ENCODE results near the gene GALNT10. TPM values are rescaled to one million over a fixed set of nuclear protein-coding genes. Genes with fewer than 3 reads are reported as not detected.

The GALNT10 gene
- polyA plus RNA-seq, 1 of the 3 experiments (the other 2 are of a cell fraction), result 56.3 TPM

GRCh38 chr5:154410008-154410407, 219.5 kb downstream of the GALNT10 start:
- H3K79me2 ChIP-seq (ENCODE audit: insufficient read depth), result no peaks in the 10 kb centered on the region
- no peaks in the 10 kb centered on the region for H3K9me3 ChIP-seq
- no peak for DNase-seq
- H3K4me3 ChIP-seq (ENCODE audit: low read depth in 2 of 2, low read length in 1 of 2), result no peak overlapping the region
- POLR2A ChIA-PET, result no interaction called here
- no peak for TF ChIP-seq MAX (IDR thresholded peaks at IDR 0.05; ENCODE audit: low read depth)
- no peak for TF ChIP-seq POLR2AphosphoS5 (IDR thresholded peaks at IDR 0.05; ENCODE audit: low read depth, low read length)
- no peak for TF ChIP-seq TAF1 (IDR thresholded peaks at IDR 0.05; ENCODE audit: borderline replicate concordance, low read depth, low read length)
- no peaks in the 10 kb centered on the region for H4K20me1 ChIP-seq (ENCODE audit: insufficient read depth)
- H3K27me3 ChIP-seq (ENCODE audit: insufficient read depth), result no peaks in the 10 kb centered on the region
- H3K9ac ChIP-seq, result no peak overlapping the region
- no peak overlapping the region for H3K4me2 ChIP-seq
- H3K36me3 ChIP-seq (replicated peaks in 1 of 2; ENCODE audit: control insufficient read depth in 1 of 2, insufficient read depth in 2 of 2, low read length in 1 of 2), result peaks cover 40 to 56% of the 10 kb centered on the region in 2 experiments
- H2AFZ ChIP-seq (ENCODE audit: low read depth), result no peak overlapping the region
- no peaks in the 10 kb centered on the region for H3K9me2 ChIP-seq
- H3K27ac ChIP-seq (ENCODE audit: low read depth in 2 of 2, low read length in 1 of 2), result no peak overlapping the region
- H3F3A ChIP-seq (replicated peaks; ENCODE audit: insufficient read depth), result no peaks in the 10 kb centered on the region
- CTCF ChIA-PET, result interaction anchor here (1.9 to 7.3 kb wide), 2 partner anchors 12 to 337 kb away, joined by 7 to 105 read pairs; no protein-coding TSS in a partner anchor
- H3K4me1 ChIP-seq (ENCODE audit: control insufficient read depth in 1 of 2, insufficient read depth in 2 of 2, low read depth in 1 of 2, low read length in 1 of 2), result peaks cover under 1 to 4% of the 10 kb centered on the region in 2 experiments; a peak in 1 of 4 replicates

- Histone ChIP-seq H3K4me3 (ENCODE audit: low read depth in 2 of 2, low read length in 1 of 2) (no peak overlapping the region), H3K27ac (ENCODE audit: low read depth in 2 of 2, low read length in 1 of 2) (no peak overlapping the region), H3K27me3 (ENCODE audit: insufficient read depth) (no peaks in the 10 kb centered on the region), H3K79me2 (ENCODE audit: insufficient read depth) (no peaks in the 10 kb centered on the region), H4K20me1 (ENCODE audit: insufficient read depth) (no peaks in the 10 kb centered on the region), H3K4me1 (ENCODE audit: control insufficient read depth in 1 of 2, insufficient read depth in 2 of 2, low read depth in 1 of 2, low read length in 1 of 2) (no peaks in the 10 kb centered on the region), H3F3A (replicated peaks; ENCODE audit: insufficient read depth) (no peaks in the 10 kb centered on the region), H2AFZ (ENCODE audit: low read depth) (no peak overlapping the region), H3K36me3 (replicated peaks in 1 of 2; ENCODE audit: control insufficient read depth in 1 of 2, insufficient read depth in 2 of 2, low read length in 1 of 2) (peaks cover 48 to 56% of the 10 kb centered on the region in 2 experiments), H3K9me3 (no peaks in the 10 kb centered on the region), H3K9me2 (no peaks in the 10 kb centered on the region), H3K4me2 (no peak overlapping the region), H3K9ac (no peak overlapping the region)
- TF ChIP-seq SIN3A (IDR thresholded peaks at IDR 0.05; ENCODE audit: borderline replicate concordance, low read depth, low read length), result no peak
- TF ChIP-seq NFIC (IDR thresholded peaks at IDR 0.05; ENCODE audit: borderline replicate concordance), result no peak
- TF ChIP-seq GABPA (IDR thresholded peaks at IDR 0.05; ENCODE audit: low read depth), result no peak
- TF ChIP-seq RAD21 (IDR thresholded peaks at IDR 0.05; ENCODE audit: low read length), result no peak
- no peak for TF ChIP-seq POLR2AphosphoS5 (IDR thresholded peaks at IDR 0.05; ENCODE audit: low read depth, low read length)
- no peak for TF ChIP-seq ZBTB33 (IDR thresholded peaks at IDR 0.05; ENCODE audit: borderline replicate concordance, low read depth)
- TF ChIP-seq YY1 (IDR thresholded peaks at IDR 0.05; ENCODE audit: low read depth), result no peak
- no peak for TF ChIP-seq JUND (IDR thresholded peaks at IDR 0.05)
- TF ChIP-seq NRF1 (IDR thresholded peaks at IDR 0.05; ENCODE audit: low read depth, low read length), result no peak
- TF ChIP-seq RFX5 (IDR thresholded peaks at IDR 0.05; ENCODE audit: low read length), result no peak
- TF ChIP-seq EP300 (IDR thresholded peaks at IDR 0.05; ENCODE audit: borderline replicate concordance in 1 of 2, low read depth in 1 of 2, low read length in 1 of 2), result no peak
- no peak for TF ChIP-seq FOXM1 (IDR thresholded peaks at IDR 0.05; ENCODE audit: low read depth)
- no peak for TF ChIP-seq TAF1 (IDR thresholded peaks at IDR 0.05; ENCODE audit: borderline replicate concordance, low read depth, low read length)
- TF ChIP-seq FOXJ3 (CRISPR knock-in tag; IDR thresholded peaks at IDR 0.05), result no peak
- ChIA-PET POLR2A (no interaction called here), CTCF (interaction anchor here (0.9 to 1.9 kb wide), 3 partner anchors 11 to 338 kb away, joined by 4 to 7 read pairs (median 6); no protein-coding TSS in a partner anchor)
- no peak for DNase-seq
- WGBS (ENCODE audit: low lambda C conversion rate), result 88% methylated on average over 6 of the region's 6 CpGs
Measured at GRCh38 chr5:154410786-154411185, 220.3 kb downstream of the GALNT10 start.
